Adipocyte (in vitro differentiated cells): ENCODE measurements around the gene ELP5.

Experiments
- DNase-seq: peaks from one replicate; pipeline ENCODE4 v3.0.0-alpha.2; 2015; ENCODE audit warnings: low read depth
- H3K27me3 ChIP-seq: replicated peaks from 2 replicates; pipeline ENCODE4 v1.7.0; 2013; ENCODE audit warnings: mild to moderate bottlenecking, low read length, moderate library complexity; ENCODE audit not compliant: control insufficient read depth, insufficient read depth
- H3K36me3 ChIP-seq: 2 replicates; pipeline ENCODE4 v1.7.0; 2013; ENCODE audit warnings: low read length, mild to moderate bottlenecking, moderate library complexity; ENCODE audit not compliant: control insufficient read depth, insufficient read depth, severe bottlenecking
- H3K4me1 ChIP-seq: 2 replicates; pipeline ENCODE4 v1.7.0; 2013; ENCODE audit warnings: mild to moderate bottlenecking, low read length, moderate library complexity; ENCODE audit not compliant: control insufficient read depth, insufficient read depth
- H3K4me3 ChIP-seq: 2 replicates; pipeline ENCODE4 v1.7.0; 2013; ENCODE audit warnings: mild to moderate bottlenecking, low read length, moderate library complexity
- H3K9ac ChIP-seq: 2 replicates; pipeline ENCODE4 v1.7.0; 2013; ENCODE audit warnings: mild to moderate bottlenecking, low read length, moderate library complexity
- H3K9me3 ChIP-seq: 2 replicates; pipeline ENCODE4 v1.7.0; 2013; ENCODE audit warnings: mild to moderate bottlenecking, low read length, moderate library complexity; ENCODE audit not compliant: control insufficient read depth

ELP5 gene

DNA sequence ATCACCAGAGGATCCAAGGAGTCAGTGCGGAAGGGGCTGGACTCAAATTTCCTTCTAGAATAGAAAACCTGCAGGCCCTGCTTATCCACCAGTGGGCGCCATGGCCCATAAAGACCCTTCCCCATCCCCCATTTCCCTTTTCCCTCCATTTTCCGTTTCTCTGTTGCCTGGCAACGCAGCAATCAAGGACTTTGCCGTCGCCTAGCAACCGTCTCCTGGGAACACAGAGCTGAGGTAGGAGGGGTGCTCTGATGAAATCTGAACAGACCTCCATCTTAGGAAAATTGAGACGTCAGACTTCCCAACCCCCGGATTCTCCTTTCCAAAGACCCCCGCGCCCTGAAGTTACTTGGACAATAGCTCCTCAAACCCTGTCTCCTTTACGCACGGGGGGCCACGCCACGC is 38.1 kb upstream of the ELP5 start:
- Histone ChIP-seq H3K36me3 (no peaks in the 10 kb centered on the region), H3K4me1 (peaks cover 33% of the 10 kb centered on the region), H3K27me3 (no peaks in the 10 kb centered on the region), H3K9me3 (no peaks in the 10 kb centered on the region), H3K9ac (no peak overlapping the region), H3K4me3 (peak overlapping the region; percentile 82)
- peak; percentile 69 for DNase-seq

DNA sequence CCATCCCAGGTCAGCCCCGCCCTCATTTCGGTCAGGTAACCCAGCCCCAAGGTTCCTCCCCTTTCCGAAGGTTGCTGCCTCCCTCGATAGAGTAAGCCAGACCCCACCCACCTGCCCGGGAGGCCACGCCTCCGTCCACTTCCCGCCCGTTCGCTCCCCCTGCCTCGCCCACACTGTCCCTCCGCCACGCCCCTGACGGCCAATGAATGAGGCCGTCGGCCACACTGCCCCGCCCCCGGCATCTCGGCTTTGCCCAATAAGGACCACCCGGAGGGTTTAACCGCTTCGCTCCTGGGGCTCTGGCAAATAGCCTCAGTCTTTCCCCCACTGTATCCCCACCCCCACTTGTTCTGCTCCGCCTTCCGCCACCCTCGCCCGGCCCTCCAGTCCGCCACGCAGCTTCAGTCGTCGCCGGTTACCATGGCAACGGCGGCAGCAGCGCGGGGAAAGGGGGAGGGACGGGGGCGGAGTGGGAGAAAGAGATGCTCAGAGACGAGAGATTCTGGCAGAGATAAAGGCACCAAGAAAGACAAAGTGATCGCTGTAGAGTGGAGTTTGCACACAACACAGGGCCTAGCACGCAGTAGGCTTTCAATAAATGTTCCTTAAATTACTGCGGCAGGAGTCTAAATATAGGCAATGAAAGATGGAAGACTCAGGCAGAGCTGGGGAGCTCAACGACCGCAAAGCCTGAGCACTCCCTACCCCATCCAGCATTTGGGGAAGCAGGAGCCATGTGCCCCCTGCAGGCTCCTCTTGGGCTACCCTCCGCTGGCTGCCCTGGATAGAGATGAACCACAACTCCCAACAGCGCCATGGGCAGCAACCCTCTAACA is 37.5 kb upstream of the ELP5 start:
- Histone ChIP-seq H3K4me3 (peak overlapping the region; percentile 82), H3K4me1 (peaks cover 39% of the 10 kb centered on the region), H3K9me3 (no peaks in the 10 kb centered on the region), H3K36me3 (no peaks in the 10 kb centered on the region), H3K27me3 (no peaks in the 10 kb centered on the region), H3K9ac (peak overlapping the region; percentile 66)
- DNase-seq, result peak; percentile 98

DNA sequence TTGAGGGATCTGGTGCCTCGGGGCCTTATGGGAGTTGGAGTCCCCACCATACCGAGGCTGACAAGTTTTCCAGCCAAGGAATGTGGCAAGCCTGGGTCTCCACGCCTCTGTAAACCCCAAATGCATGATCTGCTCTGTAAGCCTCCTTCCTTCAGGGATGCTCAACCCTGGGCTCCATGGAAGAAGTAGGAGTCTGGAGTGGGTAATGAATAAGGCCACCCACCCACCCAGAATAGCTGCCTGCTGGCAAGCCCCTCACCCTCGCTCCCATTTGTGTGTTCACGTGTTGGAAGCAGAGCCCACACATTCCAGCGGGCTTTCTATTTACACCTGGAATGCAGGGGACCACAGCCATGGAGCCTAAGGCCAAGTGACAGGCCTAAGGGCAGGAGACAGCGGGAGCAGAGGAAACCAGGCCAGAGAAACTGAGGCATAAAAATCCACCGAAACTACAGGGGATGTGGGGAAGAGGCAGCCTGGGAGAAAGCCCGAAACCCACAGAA is 36.8 kb upstream of the ELP5 start:
- H3K27me3 ChIP-seq, result no peaks in the 10 kb centered on the region

DNA sequence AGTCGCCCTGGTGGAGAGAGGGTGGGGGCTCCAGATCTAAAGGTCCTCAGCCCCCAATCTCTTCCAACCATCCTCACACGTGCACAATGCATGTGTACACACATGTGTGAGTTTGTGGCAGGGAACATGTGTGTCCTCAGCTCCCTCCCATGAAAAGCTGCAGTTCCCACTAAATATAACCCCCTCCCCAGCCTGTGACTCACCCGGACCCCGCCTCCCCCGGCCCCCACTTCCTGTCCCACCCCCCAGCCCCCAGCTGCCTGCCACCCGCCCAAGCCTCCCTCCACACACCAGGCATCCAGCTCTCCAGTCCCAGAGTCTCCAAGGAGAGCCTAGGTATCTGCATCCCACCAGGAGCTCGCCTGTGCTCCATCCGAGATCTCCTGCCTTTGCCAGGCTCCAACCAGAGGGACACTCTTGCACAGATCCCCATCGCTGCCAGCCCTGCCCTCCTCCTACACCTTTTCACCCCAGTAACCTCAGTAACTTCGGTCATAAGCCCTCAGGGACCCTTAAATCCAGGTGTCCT is 36.3 kb upstream of the ELP5 start:
- peak overlapping the region; percentile 72 for H3K4me3 ChIP-seq
- H3K36me3 ChIP-seq, result no peaks in the 10 kb centered on the region
- peak; percentile 42 for DNase-seq
- H3K9me3 ChIP-seq, result no peaks in the 10 kb centered on the region
- no peaks in the 10 kb centered on the region for H3K27me3 ChIP-seq
- no peak overlapping the region for H3K9ac ChIP-seq
- H3K4me1 ChIP-seq, result peaks cover 44% of the 10 kb centered on the region

More for the DNA sequence above, 36.8 kb upstream of the ELP5 start:
- Histone ChIP-seq H3K36me3 (no peaks in the 10 kb centered on the region), H3K4me1 (peaks cover 40% of the 10 kb centered on the region), H3K9ac (peak overlapping the region; percentile 66), H3K9me3 (no peaks in the 10 kb centered on the region), H3K4me3 (peak overlapping the region; percentile 82)
- DNase-seq, result no peak

DNA sequence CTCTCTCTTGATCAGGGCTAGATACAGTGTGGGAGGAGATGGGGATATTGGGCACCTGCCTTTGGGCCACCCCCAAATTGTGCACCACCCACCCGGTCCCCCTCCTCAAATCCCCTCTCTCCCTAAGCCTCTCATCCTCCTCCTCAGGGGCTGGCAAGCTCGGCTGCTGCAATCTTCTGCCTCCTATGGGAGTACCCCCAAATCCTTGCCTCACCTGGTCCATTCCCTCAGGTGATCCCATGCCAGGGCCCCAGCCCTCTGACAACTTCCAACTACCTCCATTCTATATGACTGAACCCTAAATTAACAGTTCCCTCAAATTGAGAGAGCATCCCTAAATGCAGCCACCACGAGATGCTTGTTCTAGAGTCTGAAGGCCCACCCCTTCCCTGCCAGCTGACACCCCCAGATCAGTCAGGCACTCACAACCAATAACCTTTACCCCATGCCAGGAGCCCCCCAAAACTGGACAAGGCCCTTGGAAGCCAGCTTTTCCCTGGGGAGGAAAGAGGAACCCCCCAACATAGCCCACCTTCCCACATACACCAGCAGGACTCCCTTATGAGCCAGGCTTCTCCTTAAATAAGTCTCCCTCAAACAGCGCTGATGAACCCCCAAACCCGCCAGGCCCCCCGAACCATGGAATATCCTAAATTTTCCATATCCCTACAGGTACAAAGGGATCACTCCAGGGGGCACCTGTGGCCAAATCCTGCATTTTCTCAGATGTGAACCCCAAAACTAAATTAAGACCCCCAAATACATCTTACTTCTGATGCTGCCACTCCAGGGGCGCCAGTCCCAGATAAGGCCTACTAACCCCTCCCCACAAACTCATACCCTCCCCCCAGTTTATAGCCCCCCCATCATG is 35.5 kb upstream of the ELP5 start:
- Histone ChIP-seq H3K9me3 (no peaks in the 10 kb centered on the region), H3K27me3 (no peaks in the 10 kb centered on the region), H3K9ac (peak overlapping the region; percentile 78), H3K4me3 (peak overlapping the region; percentile 72), H3K36me3 (no peaks in the 10 kb centered on the region), H3K4me1 (peaks cover 51% of the 10 kb centered on the region)
- peak; percentile 13 for DNase-seq

DNA sequence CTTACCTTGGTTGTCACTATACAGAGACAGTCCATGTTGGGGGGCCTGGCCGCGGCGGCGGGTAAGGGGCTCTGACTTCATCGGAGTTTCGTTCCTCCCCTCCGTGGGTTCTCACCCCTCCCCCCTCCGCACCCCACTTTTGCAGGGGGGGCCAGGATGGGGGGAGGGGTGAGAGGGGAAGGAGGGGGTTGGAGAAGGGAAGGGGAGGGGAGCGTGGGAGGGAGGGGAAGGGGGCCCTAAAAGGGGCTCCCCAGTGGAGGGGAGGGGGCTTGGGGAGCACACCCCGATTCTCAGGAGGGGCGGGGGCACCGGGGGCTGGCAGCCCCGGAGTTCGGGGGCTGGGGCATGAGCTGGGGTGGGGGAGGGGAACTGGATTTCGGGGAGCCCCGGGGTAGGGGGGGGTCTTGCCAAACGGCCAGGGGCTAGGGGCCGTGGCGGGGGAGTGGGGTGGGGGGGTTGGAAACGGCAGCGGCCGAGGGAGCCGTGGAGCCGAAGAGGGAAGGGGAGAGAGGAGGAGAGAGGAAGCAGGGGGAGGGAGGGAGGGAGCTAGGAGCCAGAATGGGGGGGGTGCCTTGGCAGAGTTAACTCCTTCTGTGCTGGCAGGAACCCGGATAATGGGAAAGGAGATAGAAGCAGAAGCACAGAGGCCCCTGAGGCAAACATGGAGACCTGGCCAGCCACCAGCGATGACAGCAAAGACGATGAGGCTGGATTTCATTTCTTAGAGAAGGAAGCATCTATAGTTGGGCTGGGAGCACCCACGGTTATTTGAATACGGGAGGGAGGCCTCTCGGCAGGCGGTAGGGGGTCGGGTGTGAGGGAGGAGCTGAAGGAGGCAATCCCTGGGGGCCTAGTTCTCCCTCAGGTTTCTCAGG is 34.7 kb upstream of the ELP5 start:
- Histone ChIP-seq H3K9ac (peak overlapping the region; percentile 84), H3K36me3 (peaks cover 8% of the 10 kb centered on the region), H3K4me1 (peaks cover 59% of the 10 kb centered on the region), H3K4me3 (peak overlapping the region; percentile 79), H3K27me3 (no peaks in the 10 kb centered on the region), H3K9me3 (no peaks in the 10 kb centered on the region)
- DNase-seq, result peak; percentile 83

DNA sequence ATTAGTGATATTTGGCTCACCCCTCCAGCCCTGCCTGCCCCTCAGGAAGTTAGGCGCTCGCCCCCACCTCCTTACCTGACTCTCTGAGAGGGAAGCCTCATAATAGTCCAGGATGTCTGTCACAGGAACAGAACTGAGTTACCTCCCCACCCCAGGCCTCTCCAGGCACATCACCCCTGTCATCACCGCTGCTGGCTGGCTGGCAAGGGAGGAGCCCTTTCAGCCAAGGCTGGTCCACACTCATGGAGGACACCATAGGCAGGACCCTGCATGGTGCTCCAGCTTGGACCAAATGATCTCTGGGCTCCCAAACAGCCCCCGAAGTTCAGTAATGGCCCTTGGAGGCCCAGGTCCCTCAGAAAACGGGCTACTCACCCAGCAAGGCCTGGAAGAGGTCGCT is 33.8 kb upstream of the ELP5 start:
- Histone ChIP-seq H3K36me3 (peaks cover 16% of the 10 kb centered on the region), H3K9ac (peak overlapping the region; percentile 84), H3K4me3 (peak overlapping the region; percentile 79), H3K27me3 (no peaks in the 10 kb centered on the region), H3K4me1 (peaks cover 66% of the 10 kb centered on the region), H3K9me3 (no peaks in the 10 kb centered on the region)
- no peak for DNase-seq

DNA sequence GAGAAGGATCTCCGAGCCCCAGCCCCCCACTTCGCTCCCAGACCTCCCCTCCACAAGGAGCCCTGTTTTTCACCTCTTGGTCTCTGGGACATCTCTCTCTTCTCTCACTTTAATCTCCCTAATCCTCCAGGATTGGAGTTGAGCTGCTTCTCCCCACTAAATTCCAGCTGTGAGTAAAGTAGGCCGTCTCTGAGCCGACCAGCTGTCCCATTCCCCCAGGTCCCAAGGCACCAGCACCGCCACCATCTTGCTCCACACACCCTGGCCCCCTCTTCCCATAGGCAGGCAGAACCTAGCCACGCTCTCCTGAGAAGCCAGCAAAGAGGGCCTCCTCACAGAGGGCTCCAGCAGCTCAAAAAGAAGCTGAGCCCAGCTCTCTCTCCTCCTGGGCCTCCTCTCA is 33.3 kb upstream of the ELP5 start:
- peaks cover 22% of the 10 kb centered on the region for H3K36me3 ChIP-seq
- H3K9ac ChIP-seq, result peak overlapping the region; percentile 98
- no peaks in the 10 kb centered on the region for H3K9me3 ChIP-seq
- H3K4me3 ChIP-seq, result no peak overlapping the region
- H3K4me1 ChIP-seq, result peaks cover 70% of the 10 kb centered on the region
- H3K27me3 ChIP-seq, result no peaks in the 10 kb centered on the region
- DNase-seq, result no peak

DNA sequence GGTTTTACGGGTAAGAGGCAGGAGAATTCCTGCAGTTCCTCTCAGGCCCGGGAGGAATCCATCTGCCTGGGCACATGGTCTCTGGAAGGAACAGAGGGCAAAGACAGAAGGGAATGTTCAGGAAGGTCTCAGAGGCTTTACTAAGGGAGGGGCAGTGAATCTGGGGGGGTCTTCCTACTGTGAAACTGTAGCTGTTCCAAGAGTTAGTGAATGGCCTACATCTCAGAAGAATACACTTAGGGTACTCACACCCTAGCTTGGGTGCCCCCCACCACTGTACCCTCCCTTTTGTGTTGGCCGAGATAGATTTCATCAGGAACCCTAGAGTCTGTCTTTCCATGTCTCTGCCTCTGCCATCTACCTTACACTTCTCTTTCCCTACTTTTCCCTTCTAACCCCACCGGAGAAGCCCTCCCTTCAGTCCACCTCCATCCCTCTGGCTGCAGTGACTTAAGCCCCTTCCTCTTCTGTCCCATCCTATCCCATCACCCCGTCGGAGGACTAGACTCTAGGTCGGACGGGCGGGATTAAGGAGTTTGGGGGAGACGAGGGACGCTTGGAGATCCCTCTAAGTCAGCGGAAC is 32.7 kb upstream of the ELP5 start:
- peaks cover 71% of the 10 kb centered on the region for H3K4me1 ChIP-seq
- H3K36me3 ChIP-seq, result peaks cover 28% of the 10 kb centered on the region
- H3K4me3 ChIP-seq, result peak overlapping the region; percentile 92
- peak overlapping the region; percentile 98 for H3K9ac ChIP-seq
- no peaks in the 10 kb centered on the region for H3K27me3 ChIP-seq
- H3K9me3 ChIP-seq, result no peaks in the 10 kb centered on the region
- no peak for DNase-seq

DNA sequence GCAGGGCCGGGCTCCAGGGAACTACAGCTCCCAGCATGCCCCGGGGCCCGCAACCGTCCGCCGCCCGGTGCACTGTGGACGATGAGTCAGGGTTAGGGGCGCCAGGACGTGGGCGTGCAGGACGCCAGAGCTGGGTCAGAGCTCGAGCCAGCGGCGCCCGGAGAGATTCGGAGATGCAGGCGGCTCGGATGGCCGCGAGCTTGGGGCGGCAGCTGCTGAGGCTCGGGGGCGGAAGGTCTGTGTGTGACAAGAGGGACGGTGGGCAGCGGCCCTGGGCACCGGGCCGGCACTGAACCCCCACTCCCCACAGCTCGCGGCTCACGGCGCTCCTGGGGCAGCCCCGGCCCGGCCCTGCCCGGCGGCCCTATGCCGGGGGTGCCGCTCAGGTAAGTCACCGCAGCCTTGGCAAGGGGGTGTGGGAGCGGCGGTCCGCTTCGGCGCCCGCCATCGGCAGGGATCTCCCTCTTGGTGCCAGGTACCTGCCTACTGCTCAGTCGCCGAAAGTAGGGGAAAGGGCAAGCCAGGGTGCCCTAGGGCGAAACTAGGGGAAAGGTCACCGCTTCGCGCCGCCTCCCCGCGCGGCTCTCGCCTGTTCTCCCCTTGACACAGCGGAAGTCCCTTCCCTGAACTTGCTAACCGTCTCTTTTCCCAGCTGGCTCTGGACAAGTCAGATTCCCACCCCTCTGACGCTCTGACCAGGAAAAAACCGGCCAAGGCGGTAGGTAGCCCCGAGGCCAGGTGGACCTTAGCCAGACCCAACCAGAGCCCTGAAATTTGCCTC is 32.0 kb upstream of the ELP5 start, which contains the start of the genes ACADVL and DLG4:
ACADVL (plus strand) TSS at position 127 of the 781 bp plus-strand sequence; CDS start at position 174, 47 bp downstream.
DLG4 (minus strand) TSS at position 25 of the 781 bp plus-strand sequence.
- DNase-seq, result peak; percentile 97
- peak within 1 kb of the TSS; percentile 98 for H3K9ac ChIP-seq
- peaks cover 70% of the 10 kb centered on the region for H3K4me1 ChIP-seq
- peak within 1 kb of the TSS; percentile 92 for H3K4me3 ChIP-seq
- peaks cover 32% of the 10 kb centered on the region for H3K36me3 ChIP-seq
- no peaks in the 10 kb centered on the region for H3K27me3 ChIP-seq
- H3K9me3 ChIP-seq, result no peaks in the 10 kb centered on the region
